GM18508 (cell line): ENCODE measurements around the gene SLC35G4.
"Not testable (repeated sequence)": the region's sequence is repeated elsewhere in the genome, so short reads cannot be mapped to it uniquely, and the experiment has no call there.

Source experiments
- ATAC-seq: cut with Tn5 transposase; IDR thresholded peaks from one replicate; pipeline ENCODE4 v1.9.1; 2021; ENCODE audit warnings: moderate number of reproducible peaks; ENCODE audit not compliant: insufficient read depth, unreplicated experiment

The SLC35G4 gene

GRCh38 chr18:11613073-11613472 is 3.7 kb downstream of the SLC35G4 start:
- not testable (repeated sequence) for ATAC-seq

- not testable (repeated sequence) for ATAC-seq
These were observed 4.2 kb downstream of the SLC35G4 start for GRCh38 chr18:11613611-11614010.

GRCh38 chr18:11614042-11614441 is 4.6 kb downstream of the SLC35G4 start:
- not testable (repeated sequence) for ATAC-seq

- not testable (repeated sequence) for ATAC-seq
These were observed 5.6 kb downstream of the SLC35G4 start for GRCh38 chr18:11614981-11615380.

- not testable (repeated sequence) for ATAC-seq
These were observed 37.9 kb downstream of the SLC35G4 start for GRCh38 chr18:11647310-11647709.

GRCh38 chr18:11647804-11648203 is 38.4 kb downstream of the SLC35G4 start:
- not testable (repeated sequence) for ATAC-seq

GRCh38 chr18:11649839-11650238 is 40.4 kb downstream of the SLC35G4 start:
- no peak for ATAC-seq

GRCh38 chr18:11651899-11652298 is 42.5 kb downstream of the SLC35G4 start:
- ATAC-seq = no peak

GRCh38 chr18:11653521-11653920 is 44.1 kb downstream of the SLC35G4 start:
- no peak for ATAC-seq

GRCh38 chr18:11654736-11655605 is 45.6 kb downstream of the SLC35G4 start:
- ATAC-seq = no peak

- no peak for ATAC-seq
These were observed 46.2 kb downstream of the SLC35G4 start for GRCh38 chr18:11655606-11655932.

- no peak for ATAC-seq
These were observed 47.8 kb downstream of the SLC35G4 start for GRCh38 chr18:11657152-11657551.

GRCh38 chr18:11657554-11657953 is 48.2 kb downstream of the SLC35G4 start:
- ATAC-seq = no peak

GRCh38 chr18:11658019-11658418 is 48.6 kb downstream of the SLC35G4 start:
- no peak for ATAC-seq

GRCh38 chr18:11658989-11659388 is 49.6 kb downstream of the SLC35G4 start:
- ATAC-seq = no peak
